Suprapubic skin (tissue), 4 donors: ENCODE measurements around the gene SPOPL.

Experiments used
- CTCF ChIP-seq, 2 donors: fragments of 200-600 bp in 1 of 2; fragments of 450-650 bp in 1 of 2; sonication (generic) in 1 of 2; IDR thresholded peaks; one replicate each; pipeline ENCODE4 v1.5.1; 2016 to 2019; ENCODE audit warnings: antibody characterized with exemption in 2 of 2, mild to moderate bottlenecking in 1 of 2, moderate library complexity in 1 of 2
- EP300 ChIP-seq: sonication (generic); formaldehyde crosslinking; IDR thresholded peaks from one replicate; pipeline ENCODE4 v1.6.1; 2017; ENCODE audit warnings: antibody characterized with exemption
- POLR2A ChIP-seq, 2 donors: fragments of 450-650 bp; IDR thresholded peaks; one replicate each; pipeline ENCODE4 v1.6.1; 2017; ENCODE audit warnings: antibody characterized with exemption in 2 of 2, mild to moderate bottlenecking in 2 of 2, moderate library complexity in 2 of 2
- POLR2AphosphoS5 ChIP-seq, 3 donors: sonication (generic); formaldehyde crosslinking; IDR thresholded peaks; one replicate each; pipeline ENCODE4 v1.6.1; 2017; ENCODE audit warnings: antibody characterized with exemption in 3 of 3

GRCh38 chr2:138507267-138507666 lies 5.7 kb downstream of the SPOPL start:
- no peak for TF ChIP-seq CTCF (IDR thresholded peaks at IDR 0.05)
- no peak for TF ChIP-seq EP300
- no peak for TF ChIP-seq POLR2AphosphoS5 (IDR thresholded peaks at IDR 0.05)
- no peak for TF ChIP-seq POLR2A (IDR thresholded peaks at IDR 0.05)
